Thyroid gland (tissue), 4 donors: ENCODE measurements around the gene CROCC2. TPM values are rescaled to one million over a fixed set of nuclear protein-coding genes. Genes with fewer than 3 reads are reported as not detected.

ENCODE experiments used
- DNase-seq, 2 donors: peaks; one replicate each; pipeline ENCODE4 v3.0.0-alpha.2; 2019
- H3K27ac ChIP-seq, 3 donors: fragments of 200-600 bp; sonication (generic); 1 replicate in 2 of 3; 2 replicates in 1 of 3; pipeline ENCODE4 v1.5.1; 2016 to 2019; ENCODE audit warnings: mild to moderate bottlenecking in 1 of 3, moderate library complexity in 1 of 3
- H3K27me3 ChIP-seq: fragments of 200-600 bp; sonication (generic); one replicate; pipeline ENCODE4 v1.5.1; 2019
- H3K36me3 ChIP-seq, 2 donors: fragments of 200-600 bp; sonication (generic); one replicate each; pipeline ENCODE4 v1.5.1; 2016 to 2019
- H3K4me1 ChIP-seq, 2 donors: fragments of 200-600 bp; sonication (generic); one replicate each; pipeline ENCODE4 v1.5.1; 2017 to 2019
- H3K4me3 ChIP-seq, 3 donors: fragments of 200-600 bp; sonication (generic); replicated peaks in 1 of 3; 1 replicate in 2 of 3; 2 replicates in 1 of 3; pipeline ENCODE4 v1.5.1; 2016; ENCODE audit warnings: mild to moderate bottlenecking in 1 of 3
- H3K9me3 ChIP-seq: fragments of 200-600 bp; sonication (generic); one replicate; pipeline ENCODE4 v1.5.1; 2017
- POLR2A ChIP-seq, 2 donors: fragments of 450-650 bp; IDR thresholded peaks; one replicate each; pipeline ENCODE4 v1.6.1; 2017; ENCODE audit warnings: antibody characterized with exemption in 2 of 2, mild to moderate bottlenecking in 2 of 2, moderate library complexity in 1 of 2
- WGBS, 2 donors: methylation state at CpG; one replicate each; pipeline ENCODE4 v1.1.5; 2017; 5-methylcytosine and 5-hydroxymethylcytosine counted together
- intact Hi-C: fragments of 100-400 bp; cut with DNase I; formaldehyde crosslinking; loops from one replicate; pipeline ENCODE4 v1.15.1; 2023
- total RNA-seq, 4 donors: library from RNA; depleted of rRNA; stranded (reverse); fragments of >200 nt; gene quantifications; one replicate each; pipeline ENCODE4 v1.2.3, GENCODE V29; 2016
- TF ChIP-seq, protein P1 (sequence below), 6 experiments: fragments of 200-600 bp in 3 of 6; fragments of 450-650 bp in 3 of 6; sonication (generic) in 3 of 6; IDR thresholded peaks; one replicate each; pipeline ENCODE4 v1.5.1; 2016 to 2019; ENCODE audit warnings: antibody characterized with exemption in 6 of 6, mild to moderate bottlenecking in 2 of 6, inconsistent platforms in 1 of 6, moderate library complexity in 1 of 6

CROCC2 gene
- total RNA-seq, 4 donors from 2014 or later = not detected

DNA sequence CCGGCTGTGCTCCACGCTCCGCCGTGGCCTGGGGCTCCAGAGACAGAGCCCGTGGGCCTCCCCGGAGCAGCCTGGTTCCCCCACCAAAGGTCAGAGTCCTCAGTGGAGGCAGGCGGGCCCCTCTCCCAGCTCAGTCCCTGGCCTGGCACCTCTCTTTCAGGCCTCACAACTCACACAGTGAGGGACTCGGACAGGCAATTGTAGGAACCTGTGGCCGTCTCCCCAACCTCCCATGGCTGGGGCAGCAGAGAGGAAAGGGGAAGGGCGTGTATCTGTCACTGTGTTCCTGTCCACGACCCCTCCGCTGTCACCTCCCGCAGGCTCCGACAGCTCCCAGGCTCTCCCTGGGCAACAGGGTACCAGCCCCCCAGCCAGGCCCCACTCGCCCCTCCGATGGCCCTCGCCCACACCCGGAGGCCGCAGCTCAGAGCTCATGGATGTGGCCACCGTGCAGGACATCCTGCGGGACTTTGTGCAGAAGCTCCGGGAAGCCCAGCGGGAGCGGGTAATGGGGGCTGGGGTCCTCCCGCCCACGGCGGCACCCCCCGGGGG is 59.8 kb downstream of the CROCC2 start:
- no peak overlapping the region for H3K4me3 ChIP-seq
- no peak for DNase-seq
- H3K27ac ChIP-seq = no peak overlapping the region
- intact Hi-C loops = no loop called here
- H3K36me3 ChIP-seq = no peaks in the 10 kb centered on the region
- H3K27me3 ChIP-seq = no peaks in the 10 kb centered on the region
- whole genome bisulfite sequencing, 2 donors = 84 to 99% methylated on average over 9 to 23 of the region's 28 CpGs
- no peak for TF ChIP-seq POLR2A (IDR thresholded peaks at IDR 0.05)
- TF ChIP-seq, protein P1, sequence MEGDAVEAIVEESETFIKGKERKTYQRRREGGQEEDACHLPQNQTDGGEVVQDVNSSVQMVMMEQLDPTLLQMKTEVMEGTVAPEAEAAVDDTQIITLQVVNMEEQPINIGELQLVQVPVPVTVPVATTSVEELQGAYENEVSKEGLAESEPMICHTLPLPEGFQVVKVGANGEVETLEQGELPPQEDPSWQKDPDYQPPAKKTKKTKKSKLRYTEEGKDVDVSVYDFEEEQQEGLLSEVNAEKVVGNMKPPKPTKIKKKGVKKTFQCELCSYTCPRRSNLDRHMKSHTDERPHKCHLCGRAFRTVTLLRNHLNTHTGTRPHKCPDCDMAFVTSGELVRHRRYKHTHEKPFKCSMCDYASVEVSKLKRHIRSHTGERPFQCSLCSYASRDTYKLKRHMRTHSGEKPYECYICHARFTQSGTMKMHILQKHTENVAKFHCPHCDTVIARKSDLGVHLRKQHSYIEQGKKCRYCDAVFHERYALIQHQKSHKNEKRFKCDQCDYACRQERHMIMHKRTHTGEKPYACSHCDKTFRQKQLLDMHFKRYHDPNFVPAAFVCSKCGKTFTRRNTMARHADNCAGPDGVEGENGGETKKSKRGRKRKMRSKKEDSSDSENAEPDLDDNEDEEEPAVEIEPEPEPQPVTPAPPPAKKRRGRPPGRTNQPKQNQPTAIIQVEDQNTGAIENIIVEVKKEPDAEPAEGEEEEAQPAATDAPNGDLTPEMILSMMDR (IDR thresholded peaks at IDR 0.05) = no peak
- H3K4me1 ChIP-seq = peaks cover 15 to 28% of the 10 kb centered on the region in 2 donors
- H3K9me3 ChIP-seq = no peaks in the 10 kb centered on the region

DNA sequence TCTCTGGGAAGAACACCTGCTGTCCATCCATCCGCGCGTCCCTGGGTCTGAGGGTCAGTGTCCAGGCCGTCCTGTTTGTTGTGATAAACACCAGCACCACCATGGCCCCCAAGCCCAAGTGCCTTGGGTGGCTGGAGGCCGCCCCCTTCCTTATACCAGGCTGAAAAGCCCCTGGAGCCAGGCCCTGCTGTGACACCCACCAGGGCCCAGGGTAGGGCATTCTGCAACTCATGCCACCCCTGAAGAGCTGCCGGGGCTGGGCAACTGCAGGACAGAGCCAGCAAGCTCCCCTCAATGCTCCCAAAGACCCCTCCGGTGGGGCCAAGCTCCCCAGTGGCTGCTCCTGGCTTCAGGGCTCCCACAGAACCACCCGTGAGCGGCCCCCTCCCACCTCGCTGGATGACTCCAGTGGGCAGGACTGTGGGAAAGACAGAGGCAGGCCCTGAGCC is 60.3 kb downstream of the CROCC2 start:
- no peak for DNase-seq
- Histone ChIP-seq H3K4me1 (peaks cover 12 to 23% of the 10 kb centered on the region in 2 donors), H3K27ac (no peak overlapping the region), H3K27me3 (no peaks in the 10 kb centered on the region), H3K9me3 (no peaks in the 10 kb centered on the region), H3K4me3 (no peak overlapping the region), H3K36me3 (no peaks in the 10 kb centered on the region)
- TF ChIP-seq POLR2A (IDR thresholded peaks at IDR 0.05) = no peak
- TF ChIP-seq, protein P1 (IDR thresholded peaks at IDR 0.05) = no peak
- 93 to 94% methylated on average over 3 to 9 of the region's 10 CpGs for WGBS, 2 donors
- intact Hi-C loops = no loop called here

DNA sequence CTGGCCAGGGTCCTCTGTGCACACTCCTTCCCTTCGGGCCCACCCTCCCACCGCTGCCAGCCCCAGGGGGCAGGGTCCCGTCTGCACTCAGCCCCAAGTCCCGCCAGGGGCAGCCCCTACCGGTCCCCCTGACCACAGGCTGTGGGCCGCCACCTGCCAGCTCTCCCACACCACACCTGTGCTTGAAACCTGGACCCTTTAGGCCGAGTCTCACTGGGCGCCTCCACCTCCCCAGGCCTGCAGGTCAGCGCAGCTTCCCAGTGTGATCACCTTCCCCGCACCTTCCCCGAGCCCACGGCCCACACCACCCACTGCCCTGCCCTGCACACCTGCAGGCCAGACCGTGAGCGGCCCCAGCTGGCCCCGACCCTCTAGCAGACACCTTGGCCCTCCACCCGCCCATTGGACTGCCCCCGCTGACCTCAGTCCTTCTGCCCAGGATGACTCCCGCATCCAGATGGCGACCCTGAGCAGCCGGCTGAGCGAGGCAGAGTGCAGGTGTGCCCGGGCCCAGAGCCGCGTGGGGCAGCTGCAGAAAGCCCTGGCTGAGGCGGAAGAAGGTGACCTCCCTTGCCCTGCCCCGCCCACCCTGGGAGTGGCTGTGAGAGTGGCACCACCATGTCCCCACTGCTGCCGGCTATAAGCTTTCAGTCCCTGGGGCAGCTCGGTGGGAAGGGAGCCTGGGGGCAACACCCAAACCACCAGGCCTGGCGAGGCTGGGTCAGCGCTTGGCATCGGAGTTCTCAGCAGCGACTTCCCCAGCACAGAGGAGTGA is 61.0 kb downstream of the CROCC2 start:
- WGBS, 2 donors = 83 to 91% methylated on average over 26 to 28 of the region's 32 CpGs
- DNase-seq = no peak

DNA sequence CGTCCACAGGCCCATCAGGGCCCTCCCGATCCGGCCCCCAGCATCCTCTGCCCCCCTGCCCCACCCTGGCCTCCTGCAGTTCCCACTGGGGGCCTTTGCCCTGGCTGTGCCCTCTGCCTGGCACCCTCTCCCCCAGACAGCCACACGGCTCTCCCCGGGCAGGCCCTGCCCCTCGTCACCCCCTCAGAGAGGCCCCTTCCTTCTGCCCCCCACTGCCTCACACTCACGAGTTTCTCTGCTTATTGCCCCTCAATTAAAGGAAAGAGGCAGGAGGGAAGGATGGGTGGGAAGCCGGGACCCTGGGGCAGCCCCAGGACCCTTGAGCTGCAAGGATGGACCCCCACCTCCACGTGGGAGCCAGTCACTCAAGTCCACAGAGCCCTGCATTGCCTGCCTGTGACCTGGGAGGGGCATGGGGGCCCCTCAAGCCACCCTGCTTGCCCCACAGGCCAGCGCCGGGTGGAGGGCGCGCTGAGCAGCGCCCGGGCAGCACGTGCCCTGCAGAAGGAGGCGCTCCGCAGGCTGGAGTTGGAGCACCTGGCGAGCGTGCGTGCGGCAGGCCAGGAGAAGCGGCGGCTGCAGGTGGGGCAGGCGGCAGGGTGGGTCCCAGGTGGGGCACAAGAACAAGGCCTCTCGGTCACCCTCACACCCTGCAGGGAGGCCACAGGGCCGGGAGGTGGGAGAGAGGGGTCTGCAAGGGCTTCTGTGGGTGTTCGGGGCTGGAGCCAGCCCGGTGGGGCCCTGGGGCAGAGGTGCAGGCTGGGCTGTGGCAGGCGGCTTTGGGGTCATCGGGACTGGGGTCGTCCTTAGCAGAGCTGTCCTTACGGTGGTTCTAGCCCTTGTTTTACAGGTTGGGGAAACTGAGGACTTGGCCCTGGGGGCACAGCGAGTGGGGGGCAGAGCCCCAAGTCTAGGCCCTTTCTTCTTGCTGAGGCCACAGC is 61.8 kb downstream of the CROCC2 start:
- Histone ChIP-seq H3K4me3 (no peak overlapping the region), H3K9me3 (no peaks in the 10 kb centered on the region), H3K4me1 (peaks cover 2 to 23% of the 10 kb centered on the region in 2 donors), H3K36me3 (no peaks in the 10 kb centered on the region), H3K27me3 (no peaks in the 10 kb centered on the region), H3K27ac (no peak overlapping the region)
- intact Hi-C loops = no loop called here
- no peak for DNase-seq
- TF ChIP-seq, protein P1 (IDR thresholded peaks at IDR 0.05) = no peak
- no peak for TF ChIP-seq POLR2A (IDR thresholded peaks at IDR 0.05)
- WGBS, 2 donors = 93 to 95% methylated on average over 24 to 33 of the region's 34 CpGs

More for the DNA sequence above, 61.0 kb downstream of the CROCC2 start:
- Histone ChIP-seq H3K27ac (no peak overlapping the region), H3K4me3 (no peak overlapping the region), H3K36me3 (no peaks in the 10 kb centered on the region), H3K9me3 (no peaks in the 10 kb centered on the region), H3K4me1 (peaks cover 6 to 23% of the 10 kb centered on the region in 2 donors), H3K27me3 (no peaks in the 10 kb centered on the region)
- no peak for TF ChIP-seq POLR2A (IDR thresholded peaks at IDR 0.05)
- TF ChIP-seq, protein P1 (IDR thresholded peaks at IDR 0.05) = no peak
- intact Hi-C loops = no loop called here
